Neural cell (in vitro differentiated cells): Measurements from ENCODE around the gene TAC4. TPM values are rescaled to one million over a fixed set of nuclear protein-coding genes. Genes with fewer than 3 reads are reported as not detected.

Experiments
- H2AFZ ChIP-seq: fragments of 200-600, 300-800 bp; sonication (generic), shearing (Covaris generic); 2 replicates; pipeline ENCODE4 v1.6.0; 2014; ENCODE audit warnings: low read depth, mild to moderate bottlenecking, antibody characterized with exemption, low read length, moderate library complexity
- H3F3A ChIP-seq: fragments of 200-600 bp; shearing (Covaris generic); 2 replicates; pipeline ENCODE4 v1.6.1; 2016; ENCODE audit warnings: mild to moderate bottlenecking, moderate library complexity, mixed read lengths, antibody characterized with exemption, low read length; ENCODE audit not compliant: insufficient read depth, poor library complexity, severe bottlenecking
- H3K27ac ChIP-seq: fragments of 200-600, 300-800 bp; sonication (generic), shearing (Covaris generic); 2 replicates; pipeline ENCODE4 v1.5.1; 2014; ENCODE audit warnings: mild to moderate bottlenecking, low read length, moderate library complexity
- H3K27me3 ChIP-seq: fragments of 300-800, 200-600 bp; sonication (generic), shearing (Covaris generic); 2 replicates; pipeline ENCODE4 v1.6.0; 2014; ENCODE audit warnings: mild to moderate bottlenecking, low read depth, low read length, moderate library complexity; ENCODE audit not compliant: insufficient read depth
- H3K36me3 ChIP-seq: fragments of 300-800, 200-600 bp; sonication (generic), shearing (Covaris generic); 2 replicates; pipeline ENCODE4 v1.5.1; 2014; ENCODE audit warnings: mild to moderate bottlenecking, antibody characterized with exemption, low read length, moderate library complexity; ENCODE audit not compliant: insufficient read depth
- H3K4me2 ChIP-seq: fragments of 300-800, 200-600 bp; sonication (generic), shearing (Covaris generic); 2 replicates; pipeline ENCODE4 v1.6.0; 2014; ENCODE audit warnings: mild to moderate bottlenecking, low read length
- H3K4me3 ChIP-seq: fragments of 300-800, 200-600 bp; sonication (generic), shearing (Covaris generic); 2 replicates; pipeline ENCODE4 v1.5.1; 2014; ENCODE audit warnings: mild to moderate bottlenecking, low read length, moderate library complexity
- H3K79me2 ChIP-seq: fragments of 200-600 bp; shearing (Covaris generic); replicated peaks from 2 replicates; pipeline ENCODE4 v1.6.0; 2014; ENCODE audit warnings: mild to moderate bottlenecking, low read length, moderate library complexity; ENCODE audit not compliant: insufficient read depth
- H3K9ac ChIP-seq: fragments of 300-800, 200-600 bp; sonication (generic), shearing (Covaris generic); 2 replicates; pipeline ENCODE4 v1.6.1; 2016; ENCODE audit warnings: mild to moderate bottlenecking, low read length, mixed read lengths
- H3K9me2 ChIP-seq: fragments of 200-600 bp; shearing (Covaris generic); 2 replicates; pipeline ENCODE4 v1.6.1; 2016; ENCODE audit warnings: mild to moderate bottlenecking, low read length, mixed read lengths; ENCODE audit not compliant: insufficient read depth
- H3K9me3 ChIP-seq: fragments of 200-600, 300-800 bp; sonication (generic), shearing (Covaris generic); 2 replicates; pipeline ENCODE4 v1.6.1; 2016; ENCODE audit warnings: mild to moderate bottlenecking, mixed run types, low read length, moderate library complexity, mixed read lengths
- H4K20me1 ChIP-seq: fragments of 200-600 bp; shearing (Covaris generic); 2 replicates; pipeline ENCODE4 v1.6.1; 2016; ENCODE audit warnings: mild to moderate bottlenecking, mixed run types; ENCODE audit not compliant: insufficient read depth
- CTCF ChIP-seq: fragments of 450-650 bp; IDR thresholded peaks from 2 replicates; pipeline ENCODE4 v1.5.1; 2014; ENCODE audit warnings: antibody characterized with exemption, mild to moderate bottlenecking, moderate library complexity; ENCODE audit not compliant: poor library complexity, severe bottlenecking
- EP300 ChIP-seq: fragments of 450-650 bp; conservative IDR thresholded peaks from 2 replicates; pipeline ENCODE4 v1.6.1; 2014; ENCODE audit warnings: antibody characterized with exemption, mild to moderate bottlenecking, moderate library complexity; ENCODE audit not compliant: poor library complexity, severe bottlenecking
- EZH2 ChIP-seq: fragments of 200-600, 300-800 bp; shearing (Covaris generic), sonication (generic); IDR thresholded peaks from 2 replicates; pipeline ENCODE4 v1.6.1; 2014; ENCODE audit warnings: antibody characterized with exemption, low read length, borderline replicate concordance, mild to moderate bottlenecking; ENCODE audit not compliant: insufficient read depth, poor library complexity, severe bottlenecking
- MXI1 ChIP-seq: fragments of 450-650 bp; conservative IDR thresholded peaks from 2 replicates; pipeline ENCODE4 v1.6.1; 2014; ENCODE audit warnings: antibody characterized with exemption, mild to moderate bottlenecking; ENCODE audit not compliant: poor library complexity, severe bottlenecking
- POLR2AphosphoS5 ChIP-seq: IDR thresholded peaks from 2 replicates; pipeline ENCODE4 v1.6.1; 2012
- RAD21 ChIP-seq: fragments of 450-650 bp; conservative IDR thresholded peaks from 2 replicates; pipeline ENCODE4 v1.6.1; 2014; ENCODE audit warnings: antibody characterized with exemption, mild to moderate bottlenecking, moderate library complexity
- SMC3 ChIP-seq: fragments of 450-650 bp; conservative IDR thresholded peaks from 2 replicates; pipeline ENCODE4 v1.6.1; 2014; ENCODE audit warnings: antibody characterized with exemption, mild to moderate bottlenecking, moderate library complexity; ENCODE audit not compliant: poor library complexity
- TAF1 ChIP-seq: IDR thresholded peaks from 2 replicates; pipeline ENCODE4 v1.6.1; 2012; ENCODE audit warnings: low read depth
- polyA plus RNA-seq: library from polyadenylated mRNA; depleted of rRNA; stranded (reverse); fragments of >200 nt; gene quantifications from 2 replicates; pipeline ENCODE4 v1.2.3, GENCODE V29; 2014
- TF ChIP-seq, protein P1 (sequence below): IDR thresholded peaks from 2 replicates; pipeline ENCODE4 v1.6.1; 2012; ENCODE audit warnings: borderline replicate concordance

TAC4 gene
- polyA plus RNA-seq, 1 donor from 2014 or later = not detected

- Histone ChIP-seq H3K36me3 (no peaks in the 10 kb centered on the region), H3K79me2 (no peaks in the 10 kb centered on the region), H3K27ac (no peak overlapping the region), H4K20me1 (no peaks in the 10 kb centered on the region), H3F3A (no peaks in the 10 kb centered on the region), H3K4me2 (no peak overlapping the region), H3K9ac (no peak overlapping the region), H2AFZ (no peak overlapping the region), H3K4me3 (no peak overlapping the region), H3K9me2 (no peaks in the 10 kb centered on the region), H3K9me3 (no peaks in the 10 kb centered on the region), H3K27me3 (peaks cover 14% of the 10 kb centered on the region)
- TF ChIP-seq SMC3 (no peak), TAF1 (no peak), RAD21 (no peak), EP300 (no peak), EZH2 (no peak), MXI1 (no peak), CTCF (no peak), POLR2AphosphoS5 (no peak)
- TF ChIP-seq, protein P1, sequence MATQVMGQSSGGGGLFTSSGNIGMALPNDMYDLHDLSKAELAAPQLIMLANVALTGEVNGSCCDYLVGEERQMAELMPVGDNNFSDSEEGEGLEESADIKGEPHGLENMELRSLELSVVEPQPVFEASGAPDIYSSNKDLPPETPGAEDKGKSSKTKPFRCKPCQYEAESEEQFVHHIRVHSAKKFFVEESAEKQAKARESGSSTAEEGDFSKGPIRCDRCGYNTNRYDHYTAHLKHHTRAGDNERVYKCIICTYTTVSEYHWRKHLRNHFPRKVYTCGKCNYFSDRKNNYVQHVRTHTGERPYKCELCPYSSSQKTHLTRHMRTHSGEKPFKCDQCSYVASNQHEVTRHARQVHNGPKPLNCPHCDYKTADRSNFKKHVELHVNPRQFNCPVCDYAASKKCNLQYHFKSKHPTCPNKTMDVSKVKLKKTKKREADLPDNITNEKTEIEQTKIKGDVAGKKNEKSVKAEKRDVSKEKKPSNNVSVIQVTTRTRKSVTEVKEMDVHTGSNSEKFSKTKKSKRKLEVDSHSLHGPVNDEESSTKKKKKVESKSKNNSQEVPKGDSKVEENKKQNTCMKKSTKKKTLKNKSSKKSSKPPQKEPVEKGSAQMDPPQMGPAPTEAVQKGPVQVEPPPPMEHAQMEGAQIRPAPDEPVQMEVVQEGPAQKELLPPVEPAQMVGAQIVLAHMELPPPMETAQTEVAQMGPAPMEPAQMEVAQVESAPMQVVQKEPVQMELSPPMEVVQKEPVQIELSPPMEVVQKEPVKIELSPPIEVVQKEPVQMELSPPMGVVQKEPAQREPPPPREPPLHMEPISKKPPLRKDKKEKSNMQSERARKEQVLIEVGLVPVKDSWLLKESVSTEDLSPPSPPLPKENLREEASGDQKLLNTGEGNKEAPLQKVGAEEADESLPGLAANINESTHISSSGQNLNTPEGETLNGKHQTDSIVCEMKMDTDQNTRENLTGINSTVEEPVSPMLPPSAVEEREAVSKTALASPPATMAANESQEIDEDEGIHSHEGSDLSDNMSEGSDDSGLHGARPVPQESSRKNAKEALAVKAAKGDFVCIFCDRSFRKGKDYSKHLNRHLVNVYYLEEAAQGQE = no peak
These were observed 38.2 kb upstream of the TAC4 start for GRCh38 chr17:49886036-49886435.

DNA sequence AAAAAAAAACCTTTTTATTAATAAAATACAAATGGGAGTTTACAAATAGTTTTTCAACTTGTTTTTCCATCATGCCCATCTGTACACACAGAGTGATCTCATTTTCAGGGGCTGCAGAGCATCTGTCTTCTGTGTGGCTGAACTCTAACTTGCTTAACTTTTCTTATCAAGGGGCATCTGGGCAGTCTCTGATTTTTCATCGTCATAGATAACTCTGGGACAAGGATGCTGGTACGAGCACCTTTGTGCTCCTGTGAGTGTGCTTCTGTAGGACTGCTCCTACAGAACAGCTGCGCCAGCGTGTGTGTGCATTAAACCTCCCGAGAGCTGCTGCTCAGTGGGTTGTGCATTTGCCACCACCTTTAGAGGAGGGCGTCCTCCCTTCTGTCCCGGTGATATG, 34.6 kb upstream of the TAC4 start:
- Histone ChIP-seq H3K27ac (no peak overlapping the region), H3K4me2 (no peak overlapping the region), H2AFZ (no peak overlapping the region), H3K4me3 (no peak overlapping the region), H4K20me1 (no peaks in the 10 kb centered on the region), H3K9me2 (no peaks in the 10 kb centered on the region), H3K9ac (no peak overlapping the region), H3K9me3 (no peaks in the 10 kb centered on the region), H3K27me3 (peaks cover 3% of the 10 kb centered on the region), H3K79me2 (no peaks in the 10 kb centered on the region), H3K36me3 (no peaks in the 10 kb centered on the region), H3F3A (no peaks in the 10 kb centered on the region)
- TF ChIP-seq MXI1 (no peak), EZH2 (no peak), TAF1 (no peak), EP300 (no peak), SMC3 (no peak), RAD21 (no peak), POLR2AphosphoS5 (no peak), CTCF (no peak)
- TF ChIP-seq, protein P1 = no peak
